K562 (cell line): Measurements from ENCODE around the gene TRMT1L. TPM values are rescaled to one million over a fixed set of nuclear protein-coding genes. Genes with fewer than 3 reads are reported as not detected.

Experiments used
- ATF6 ChIP-seq: sonication (generic); formaldehyde crosslinking; IDR thresholded peaks from 2 replicates; pipeline ENCODE4 v1.4.0; 2020; ENCODE audit warnings: mild to moderate bottlenecking, missing genetic modification reagents
- CBX2 ChIP-seq: fragments of 200-600 bp; sonication (generic); IDR thresholded peaks from one replicate; pipeline ENCODE4 v1.6.1; 2012; ENCODE audit warnings: mild to moderate bottlenecking, low read length, inconsistent platforms; ENCODE audit not compliant: insufficient read depth, poor library complexity, severe bottlenecking
- FOXP1 ChIP-seq: sonication (generic); formaldehyde crosslinking; IDR thresholded peaks from 2 replicates; pipeline ENCODE4 v1.8.0; 2022; ENCODE audit warnings: mild to moderate bottlenecking, missing genetic modification reagents
- HCFC1 ChIP-seq: IDR thresholded peaks from 2 replicates; pipeline ENCODE4 v1.6.1; 2012; ENCODE audit warnings: low read depth, low read length, improper control_type of control experiment
- HNRNPK ChIP-seq: fragments of 200-400 bp; formaldehyde crosslinking; IDR thresholded peaks from one replicate; pipeline ENCODE4 v1.6.1; 2018; ENCODE audit warnings: mild to moderate bottlenecking, low read depth, low read length; ENCODE audit not compliant: poor library complexity, severe bottlenecking
- KAT7 ChIP-seq: sonication (generic); formaldehyde crosslinking; IDR thresholded peaks from 2 replicates; pipeline ENCODE4 v1.8.0; 2022; ENCODE audit warnings: missing genetic modification reagents, mild to moderate bottlenecking, borderline replicate concordance
- MBD1 ChIP-seq: fragments of 250-450 bp; sonication (Bioruptor Pico); IDR thresholded peaks from 2 replicates; pipeline ENCODE4 v1.8.0; 2022; ENCODE audit warnings: inconsistent platforms
- NCOR1 ChIP-seq: fragments of 450-650 bp; IDR thresholded peaks from 2 replicates; pipeline ENCODE4 v1.6.1; 2016; ENCODE audit warnings: mild to moderate bottlenecking, moderate library complexity
- NR4A1 ChIP-seq, 2 experiments: fragments of 250-450 bp in 1 of 2; fragments of 450-650 bp in 1 of 2; sonication (Bioruptor Pico) in 1 of 2; IDR thresholded peaks; 2 replicates each; pipeline versions ENCODE4 v1.4.0 to v1.6.1; 2016 to 2020; ENCODE audit warnings: mild to moderate bottlenecking in 2 of 2, missing compliant biosample characterization in 1 of 2, missing genetic modification characterization in 1 of 2, moderate library complexity in 1 of 2
- PHB ChIP-seq: fragments of 250-450 bp; sonication (Bioruptor Pico); IDR thresholded peaks from 2 replicates; pipeline ENCODE4 v1.5.0; 2021
- POLR2AphosphoS2 ChIP-seq: IDR thresholded peaks from 2 replicates; pipeline ENCODE4 v1.6.1; 2012; ENCODE audit warnings: low read length, improper control_type of control experiment
- PTRF ChIP-seq: fragments of 450-650 bp; IDR thresholded peaks from 2 replicates; pipeline ENCODE4 v1.6.1; 2016; ENCODE audit warnings: mild to moderate bottlenecking, missing genetic modification characterization, missing compliant biosample characterization
- TCFL5 ChIP-seq: fragments of 250-450 bp; sonication (Bioruptor Pico); conservative IDR thresholded peaks from 2 replicates; pipeline ENCODE4 v1.6.1; 2021; ENCODE audit warnings: mild to moderate bottlenecking, moderate library complexity, matching md5 sums
- VEZF1 ChIP-seq: fragments of 200-800 bp; sonication (Bioruptor generic); IDR thresholded peaks from 2 replicates; pipeline ENCODE4 v1.6.1; 2017; ENCODE audit warnings: missing genetic modification characterization, missing compliant biosample characterization
- ZNF133 ChIP-seq: fragments of 250-450 bp; sonication (Bioruptor Pico); IDR thresholded peaks from 2 replicates; pipeline ENCODE4 v1.4.0; 2020; ENCODE audit warnings: mild to moderate bottlenecking
- ZNF583 ChIP-seq: fragments of 250-450 bp; sonication (Bioruptor Pico); IDR thresholded peaks from 2 replicates; pipeline ENCODE4 v1.4.0; 2020
- ZNF592 ChIP-seq: fragments of 450-650 bp; IDR thresholded peaks from 2 replicates; pipeline ENCODE4 v1.6.1; 2017; ENCODE audit warnings: antibody characterized with exemption, mild to moderate bottlenecking
- ZNF668 ChIP-seq: fragments of 250-450 bp; sonication (Bioruptor Pico); IDR thresholded peaks from 2 replicates; pipeline ENCODE4 v1.8.0; 2022; ENCODE audit warnings: mild to moderate bottlenecking, inconsistent platforms
- polyA plus RNA-seq, 8 experiments: library from polyadenylated mRNA; depleted of rRNA in 4 of 8; stranded (reverse) in 5 of 8; unstranded in 3 of 8; fragments of >200 nt; fragmentation: Nextera tagmentation in 2 of 8; fragmentation: Illumina TruSeq in 1 of 8; extraction: Ambion mirVana in 2 of 8; extraction: Trizol in 1 of 8; gene quantifications; 2 replicates each; pipeline versions ENCODE4 v1.2.1 to v1.2.3, GENCODE V29; 2011 to 2014; ENCODE audit warnings: inconsistent platforms in 1 of 8, missing spikeins in 1 of 8
- total RNA-seq, 7 experiments: library from RNA; depleted of rRNA in 6 of 7; stranded (reverse); fragments of >200 nt in 6 of 7; fragmentation: Illumina TruSeq in 2 of 7; extraction: Trizol in 2 of 7; gene quantifications; 2 replicates each; pipeline versions ENCODE4 v1.2.1 to v1.2.3, GENCODE V29; 2011 to 2021; ENCODE audit warnings: low replicate concordance in 1 of 7

TRMT1L gene
- total and polyA plus RNA-seq, 9 of the 15 experiments (the other 6 are each of a cell fraction or from before 2014, with no cell fraction given) = 6.4 to 88.9 (median 32.9) TPM

GRCh38 chr1:185156288-185156853 lies 382 bp downstream of the TRMT1L start (continued):
- TF ChIP-seq CBX2 = no peak
- TF ChIP-seq TCFL5 = no peak
- peak; percentile 82; the same call in 1 of the 2 replicates for TF ChIP-seq FOXP1
- TF ChIP-seq ZNF668 = no peak
- 0 out of 2 replicates have a peak, but pooled peaks have one; percentile 30 for TF ChIP-seq KAT7 (CRISPR knock-in tag)
- TF ChIP-seq ZNF592 = 0 out of 2 replicates have a peak, but pooled peaks have one; percentile 21
- no peak for TF ChIP-seq POLR2AphosphoS2
- TF ChIP-seq PTRF = no peak
- no peak for TF ChIP-seq HCFC1
- 0 out of 2 replicates have a peak, but pooled peaks have one; percentile 9 for TF ChIP-seq NR4A1 (CRISPR knock-in tag; IDR thresholded peaks at IDR 0.05)
- no peak for TF ChIP-seq NR4A1 (tag; IDR thresholded peaks at IDR 0.05)
- no peak for TF ChIP-seq NCOR1
- TF ChIP-seq PHB (CRISPR knock-in tag) = peak; percentile 33; the same call in 1 of the 2 replicates
- TF ChIP-seq VEZF1 (CRISPR knock-in tag) = no peak
- TF ChIP-seq ATF6 (CRISPR knock-in tag) = 0 out of 2 replicates have a peak, but pooled peaks have one; percentile 11
- 0 out of 2 replicates have a peak, but pooled peaks have one; percentile 55 for TF ChIP-seq ZNF583
- TF ChIP-seq ZNF133 (CRISPR knock-in tag) = 0 out of 2 replicates have a peak, but pooled peaks have one; percentile 16
- no peak for TF ChIP-seq HNRNPK
- TF ChIP-seq MBD1 (CRISPR knock-in tag) = no peak
